Kidney tubule cell (primary cell): ENCODE measurements around the gene CLK2.
A peak's percentile ranks its signal among the peaks of the same experiment; 100 is the strongest.
"Not testable (repeated sequence)": the region's sequence is repeated elsewhere in the genome, so short reads cannot be mapped to it uniquely, and the experiment has no call there.

Experiments
- DNase-seq: peaks from one replicate; pipeline ENCODE4 v3.0.0-alpha.2; 2018; ENCODE audit warnings: low spot score

CLK2 gene

DNA sequence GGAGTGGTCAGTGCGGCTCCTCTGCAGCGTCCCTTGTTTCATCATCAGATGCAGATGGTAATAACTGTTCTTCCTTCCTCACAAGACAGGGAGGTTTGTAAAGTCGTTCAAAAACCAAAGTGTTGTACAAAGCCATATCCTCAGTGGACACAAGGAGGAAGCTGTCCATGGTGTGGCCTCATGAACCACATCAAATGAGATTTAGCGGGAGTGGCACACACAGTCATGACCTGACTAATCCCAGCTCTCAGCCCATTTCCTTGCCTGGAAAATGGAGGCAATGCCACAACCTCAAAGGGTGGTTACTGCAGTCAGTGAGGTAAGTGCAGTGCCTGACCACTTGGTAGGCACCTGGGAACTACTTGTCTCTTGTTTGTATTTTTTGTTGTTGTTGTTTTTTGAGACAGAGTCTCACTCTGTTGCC, 31.5 kb downstream of the CLK2 start:
- DNase-seq = no peak

DNA sequence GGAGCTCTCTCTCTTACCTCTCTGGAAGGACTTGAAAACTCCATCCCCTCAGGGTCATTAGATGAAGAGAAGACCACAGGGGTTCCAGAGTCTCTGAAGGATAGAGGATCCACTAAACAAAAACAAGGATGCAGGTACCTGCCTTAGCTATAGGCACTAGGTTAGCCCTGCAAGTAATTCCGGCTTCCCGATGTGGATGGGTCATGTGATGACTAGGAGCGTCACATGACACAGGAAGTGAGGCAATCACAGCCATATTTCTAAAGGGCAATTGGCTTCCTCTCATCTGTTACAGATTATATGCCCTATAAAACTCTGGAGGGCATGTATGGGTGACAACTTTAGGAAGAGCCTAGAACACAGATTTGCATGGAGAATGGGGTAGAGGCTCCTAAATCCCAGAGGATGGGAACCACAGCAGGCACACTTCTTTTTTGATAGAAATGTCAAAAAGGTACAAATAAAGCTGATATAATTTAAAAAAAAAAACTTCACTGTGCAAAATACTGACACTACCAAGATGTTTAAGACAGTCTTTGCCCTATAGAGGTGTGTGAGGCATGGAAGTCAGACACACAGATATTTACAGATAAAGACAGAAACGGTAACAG, 32.1 kb downstream of the CLK2 start:
- DNase-seq = peak; percentile 80

DNA sequence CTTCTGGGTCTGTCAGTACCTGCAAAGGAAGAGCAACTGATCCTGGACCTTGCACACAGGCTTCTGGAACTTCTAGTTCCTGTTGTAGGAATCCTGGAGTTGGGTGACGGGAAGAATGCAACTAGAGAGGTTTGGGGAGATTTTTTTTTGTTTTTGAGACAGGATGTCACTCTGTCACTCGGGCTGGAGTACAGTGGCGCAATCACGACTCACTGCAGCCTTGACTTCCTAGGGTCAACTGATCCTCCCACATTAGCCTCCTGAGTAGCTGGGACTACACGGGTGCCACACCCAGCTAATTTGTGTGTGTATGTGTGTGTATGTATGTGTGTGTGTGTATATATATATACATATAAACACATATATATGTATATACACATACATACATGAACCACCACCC, 36.9 kb downstream of the CLK2 start:
- DNase-seq = no peak

DNA sequence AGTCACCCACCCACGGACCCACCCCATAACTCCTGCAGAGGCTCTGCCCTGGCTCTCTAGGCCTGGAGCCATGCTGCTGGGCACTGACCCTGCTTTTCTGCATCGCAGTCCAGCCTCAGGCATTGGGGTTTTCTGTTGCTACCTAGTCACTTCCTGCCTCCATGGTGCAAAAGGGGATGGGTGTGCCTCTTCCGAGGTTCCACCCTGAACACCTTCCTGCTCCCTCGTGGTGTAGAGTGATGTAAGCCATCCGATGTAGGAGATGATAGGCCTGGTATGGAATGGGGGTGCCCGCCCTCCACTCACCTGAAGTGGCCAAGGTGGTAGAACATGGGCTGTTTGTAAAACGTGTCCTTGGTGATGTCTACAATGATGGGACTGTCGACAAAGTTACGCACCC, 37.9 kb downstream of the CLK2 start:
- not testable (repeated sequence) for DNase-seq

DNA sequence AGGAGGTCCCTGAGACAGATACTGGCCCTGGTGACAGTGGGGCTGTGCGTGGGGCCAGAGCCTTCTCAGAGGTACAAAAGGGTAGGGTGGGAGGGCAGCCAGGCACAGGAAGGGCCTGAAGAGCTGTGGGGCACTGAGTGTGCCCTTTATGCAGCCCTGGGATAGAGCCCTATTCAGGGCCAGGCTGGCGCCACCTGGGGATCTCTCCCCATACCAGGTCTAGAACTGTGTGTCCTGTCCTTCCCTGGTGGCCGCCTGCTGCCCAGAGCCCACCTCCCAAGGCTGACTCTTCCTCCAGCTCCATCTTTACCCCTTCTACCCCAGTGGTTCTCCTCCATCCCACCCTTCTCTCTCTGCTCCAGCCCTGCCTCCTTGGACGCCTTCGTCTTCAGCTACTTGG, 39.8 kb downstream of the CLK2 start:
- not testable (repeated sequence) for DNase-seq

GRCh38 chr1:155232001-155232978, 41.0 kb downstream of the CLK2 start:
- not testable (repeated sequence) for DNase-seq

DNA sequence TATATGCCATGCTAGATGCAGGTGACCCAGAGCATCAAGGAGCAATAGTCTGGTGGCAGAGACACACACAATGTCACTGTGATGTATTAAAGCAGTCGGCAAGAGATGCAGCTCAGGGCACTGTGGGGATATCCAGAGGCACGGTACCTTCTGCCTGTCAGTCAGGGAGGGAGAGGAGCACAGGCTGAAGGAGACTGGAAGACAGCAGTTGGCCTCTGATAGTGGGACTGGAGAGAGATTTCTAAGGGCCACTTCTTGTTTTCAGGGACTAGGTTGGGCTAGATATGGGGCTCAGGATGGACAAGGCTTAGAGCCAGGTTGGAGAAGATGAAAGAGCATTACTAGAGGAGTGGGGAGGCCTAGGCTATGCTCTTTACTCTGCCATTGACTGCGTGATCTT, 42.0 kb downstream of the CLK2 start:
- not testable (repeated sequence) for DNase-seq

DNA sequence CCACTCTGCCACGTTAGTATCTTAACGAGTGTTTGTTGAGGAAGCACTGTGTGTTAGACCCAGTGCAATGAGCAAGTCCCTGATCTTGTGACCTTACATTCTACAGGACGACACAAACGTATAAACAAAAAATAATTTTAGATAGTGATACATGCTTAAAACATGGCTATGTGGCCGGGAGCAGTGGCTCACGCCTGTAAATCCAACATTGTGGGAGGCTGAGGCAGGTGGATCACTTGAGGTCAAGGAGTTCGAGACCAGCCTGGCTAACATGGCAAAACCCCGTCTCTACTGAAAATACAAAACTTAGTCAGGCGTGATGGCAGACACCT, 45.2 kb downstream of the CLK2 start:
- no peak for DNase-seq

DNA sequence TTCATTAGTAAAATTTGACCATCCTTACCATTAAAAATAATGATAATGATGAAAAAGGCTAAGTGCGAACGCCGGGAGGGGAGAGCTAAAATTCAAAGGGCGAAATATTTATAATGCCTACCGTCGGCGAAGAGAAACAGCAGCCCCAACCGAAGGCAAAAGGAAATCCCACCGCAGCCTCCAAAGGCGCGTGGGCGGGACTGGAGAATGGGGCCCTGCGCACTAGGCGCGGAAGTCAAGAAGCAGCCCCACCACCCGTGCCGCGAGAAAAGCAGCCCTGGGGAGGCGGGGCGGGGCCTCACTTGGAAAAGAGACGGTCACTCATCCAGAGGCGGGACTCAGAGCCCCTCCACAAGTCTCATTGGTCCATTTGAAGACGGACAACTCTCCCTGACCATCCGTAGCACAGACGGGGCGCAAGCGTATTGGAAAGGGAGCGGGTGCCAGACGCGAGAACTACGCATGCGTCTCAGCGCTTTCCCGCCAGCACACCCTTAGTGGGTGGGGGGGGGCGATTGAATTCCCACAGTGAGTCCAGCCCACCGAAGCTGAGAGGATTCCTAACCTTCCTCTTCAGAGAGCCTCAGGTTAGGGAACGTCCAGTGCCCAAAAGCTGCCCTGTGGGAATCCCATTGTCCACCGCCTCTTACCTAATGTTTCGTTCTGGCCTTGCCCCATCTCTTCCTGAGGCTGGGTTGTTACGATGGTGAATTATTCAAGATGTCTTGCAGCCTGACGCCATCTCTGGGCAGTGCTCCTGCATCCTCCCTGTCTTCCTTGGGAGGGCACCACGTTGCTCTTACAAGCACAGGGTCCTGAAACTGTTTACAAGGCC, 45.8 kb downstream of the CLK2 start:
- DNase-seq = peak; percentile 99

DNA sequence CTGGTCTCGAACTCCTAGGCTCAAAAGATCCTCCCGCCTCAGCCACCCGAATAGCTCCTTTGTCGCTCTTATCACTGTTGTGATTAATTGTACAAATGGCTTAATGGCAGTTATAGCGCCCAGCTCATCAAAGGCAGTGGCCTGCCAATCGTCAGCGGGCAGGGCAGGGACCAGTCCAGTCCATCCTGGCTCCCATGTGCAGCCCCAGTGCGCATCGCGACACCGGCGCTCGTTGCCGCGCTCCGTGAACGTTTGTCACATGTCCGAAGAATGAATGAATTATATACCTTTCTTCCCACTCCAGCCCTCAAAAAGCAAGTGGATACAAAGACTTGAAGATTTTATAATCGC, 46.4 kb downstream of the CLK2 start:
- DNase-seq = peak; percentile 55

- DNase-seq = peak; percentile 83
Measured at GRCh38 chr1:155226188-155226909, 47.0 kb downstream of the CLK2 start.

DNA sequence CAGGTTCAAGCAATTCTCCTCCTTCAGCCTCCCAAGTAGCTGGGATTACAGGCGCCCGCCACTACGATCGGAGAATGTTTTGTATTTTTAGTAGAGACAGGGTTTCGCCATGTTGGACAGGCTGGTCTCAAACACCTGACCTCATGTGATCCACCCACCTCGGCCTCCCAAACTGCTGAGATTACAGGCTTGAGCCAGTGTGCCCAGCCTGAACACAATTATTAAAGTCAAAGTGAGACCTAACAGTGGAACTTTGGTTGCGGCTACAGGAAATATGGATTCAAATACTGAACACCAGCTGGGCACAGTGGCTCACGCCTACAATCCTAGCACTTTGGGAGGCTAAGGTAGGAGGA, 47.9 kb downstream of the CLK2 start:
- DNase-seq = not testable (repeated sequence)

GRCh38 chr1:155223047-155223446, 50.3 kb downstream of the CLK2 start:
- DNase-seq = no peak

GRCh38 chr1:155220211-155220965, 52.9 kb downstream of the CLK2 start:
- peak; percentile 56 for DNase-seq

GRCh38 chr1:155219592-155220031, 53.7 kb downstream of the CLK2 start:
- no peak for DNase-seq

- DNase-seq = peak; percentile 49
Measured at GRCh38 chr1:155218854-155219591, 54.3 kb downstream of the CLK2 start.

- DNase-seq = not testable (repeated sequence)
Measured at GRCh38 chr1:155214702-155215101, 58.6 kb downstream of the CLK2 start.
